GM12892 (cell line): Measurements from ENCODE around the gene CALCOCO2.

Source experiments
- DNase-seq: peaks from one replicate; pipeline ENCODE4 v3.0.0; 2011; ENCODE audit not compliant: insufficient read length
- FAIRE-seq: peaks from 2 replicates; lab custom pipeline; 2011; peaks lifted over from hg19 to GRCh38; lab: Jason Lieb, UNC
- POLR2A ChIP-seq: IDR thresholded peaks from 2 replicates; pipeline ENCODE4 v1.6.1; 2011; ENCODE audit warnings: low read depth, low read length, control low read depth
- POLR2AphosphoS5 ChIP-seq: IDR thresholded peaks from 2 replicates; pipeline ENCODE4 v1.6.1; 2011; ENCODE audit warnings: low read depth, low read length, control low read depth
- TAF1 ChIP-seq: IDR thresholded peaks from 2 replicates; pipeline ENCODE4 v1.6.1; 2011; ENCODE audit warnings: low read depth, mild to moderate bottlenecking, control low read depth, low read length, borderline replicate concordance

The CALCOCO2 gene

DNA sequence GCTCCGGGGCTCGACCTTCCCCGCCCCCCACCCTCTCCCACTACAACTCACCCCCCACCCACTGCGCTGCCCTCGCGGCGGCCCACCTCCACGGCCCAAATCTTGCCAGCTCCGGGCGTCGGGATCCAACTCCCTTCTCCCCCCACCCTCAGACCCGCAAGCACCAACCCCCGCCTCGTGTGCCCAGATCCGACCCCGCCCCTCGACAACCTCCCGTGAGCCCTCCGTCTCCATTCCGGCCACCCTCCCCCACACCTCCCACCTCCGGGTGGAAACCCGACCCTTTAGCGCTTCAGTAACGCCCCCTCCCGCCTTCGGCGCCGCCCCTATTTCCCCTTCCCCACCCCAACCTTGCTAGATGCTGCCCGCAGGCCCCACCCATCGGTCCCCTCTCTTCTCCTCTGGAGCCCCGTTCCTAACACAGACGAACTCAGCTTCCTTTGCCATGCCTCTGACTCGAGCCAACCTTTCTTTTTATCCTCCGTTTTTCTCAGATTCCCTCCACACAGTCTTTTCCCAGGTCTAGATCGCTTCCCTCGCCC is 78.1 kb downstream of the CALCOCO2 start:
- TF ChIP-seq POLR2AphosphoS5 (no peak), TAF1 (no peak), POLR2A (no peak; the same call in 1 of the 2 replicates)
- DNase-seq = peak; percentile 69
- FAIRE-seq = peak; percentile 83

DNA sequence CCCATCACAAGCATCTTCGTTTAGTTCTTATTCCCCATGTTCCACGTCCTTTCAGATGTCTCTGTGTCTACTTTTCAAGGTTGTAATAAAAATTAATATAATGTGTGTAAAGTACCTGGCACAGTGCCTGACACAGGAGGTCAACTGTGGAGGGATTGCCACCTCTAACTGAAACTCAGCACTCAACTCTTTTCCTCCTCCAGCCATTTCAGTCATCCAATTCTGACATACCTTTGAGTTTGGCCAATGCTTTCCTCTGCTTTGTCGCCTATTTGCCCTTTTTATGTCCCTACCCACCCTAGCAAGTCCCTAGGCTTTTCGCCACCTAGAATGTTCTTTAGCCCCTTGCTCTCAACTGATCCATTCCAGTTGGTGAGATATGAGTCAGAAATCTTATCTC is 78.9 kb downstream of the CALCOCO2 start:
- TF ChIP-seq TAF1 (no peak), POLR2AphosphoS5 (no peak; the same call in 1 of the 2 replicates), POLR2A (peak; percentile 43; the same call in 1 of the 2 replicates)
- DNase-seq (no peak), FAIRE-seq (peak; percentile 77)

DNA sequence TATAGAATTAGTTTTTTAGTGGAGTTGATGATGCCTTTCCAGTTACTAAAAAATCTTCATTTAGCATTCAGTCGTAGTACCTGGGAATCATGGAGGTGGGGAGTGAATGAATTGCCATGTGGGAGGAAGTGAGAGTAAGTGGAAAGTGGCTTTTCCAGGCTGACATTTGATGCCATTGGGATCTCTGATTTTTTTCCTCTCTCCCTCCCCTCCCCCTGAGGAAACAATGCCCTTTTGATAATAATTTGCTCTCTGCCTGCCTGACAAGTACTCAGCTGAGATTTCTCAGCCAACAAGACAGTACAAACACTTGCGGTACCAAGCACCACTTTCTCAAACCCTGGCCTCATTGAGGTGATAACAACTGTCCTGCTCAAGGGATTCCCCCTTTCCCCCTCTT is 79.5 kb downstream of the CALCOCO2 start:
- DNase-seq (no peak), FAIRE-seq (no peak)
- TF ChIP-seq POLR2AphosphoS5 (no peak), POLR2A (no peak), TAF1 (no peak)

DNA sequence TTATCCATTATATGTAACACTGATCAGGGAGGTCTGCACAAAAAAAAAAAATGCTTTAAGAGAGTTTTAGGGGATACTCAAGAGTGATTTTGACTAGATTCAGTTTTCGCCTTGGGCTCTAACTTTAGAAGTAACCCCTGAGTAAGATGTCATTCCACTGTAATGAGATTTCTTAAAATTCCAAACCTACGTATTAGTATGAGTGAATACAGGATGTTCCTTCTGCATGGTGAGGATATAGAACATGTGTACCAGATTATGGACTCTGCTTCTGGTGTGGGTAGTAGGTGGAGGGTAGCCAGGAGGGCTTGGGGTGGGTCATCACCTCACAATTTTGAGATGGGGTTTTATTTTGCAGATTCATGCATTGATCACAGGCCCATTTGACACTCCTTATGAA is 81.6 kb downstream of the CALCOCO2 start:
- DNase-seq (no peak), FAIRE-seq (no peak)
- no peak for TF ChIP-seq TAF1
- TF ChIP-seq POLR2A = no peak
- no peak for TF ChIP-seq POLR2AphosphoS5
